SK-N-SH (cell line): Measurements from ENCODE around the gene NAT9.

Experiments
- CHD2 ChIP-seq: fragments of 150-350 bp; IDR thresholded peaks from 2 replicates; pipeline ENCODE4 v1.6.1; 2018; ENCODE audit warnings: low read length; ENCODE audit not compliant: partially characterized antibody
- CTCF ChIP-seq: fragments of 200-600 bp; sonication (generic); IDR thresholded peaks from 2 replicates; pipeline ENCODE4 v1.6.1; 2017; ENCODE audit warnings: antibody characterized with exemption, mild to moderate bottlenecking, moderate library complexity
- EP300 ChIP-seq, 2 experiments: IDR thresholded peaks; 2 replicates each; pipeline versions ENCODE4 v1.4.0 to v1.6.1; 2012; ENCODE audit warnings: borderline replicate concordance in 1 of 2, low read depth in 1 of 2, low read length in 1 of 2
- EZH2phosphoT487 ChIP-seq: fragments of 200-600 bp; sonication (generic); IDR thresholded peaks from 2 replicates; pipeline ENCODE4 v1.6.1; 2017; ENCODE audit warnings: low read depth, mixed run types, mild to moderate bottlenecking, antibody characterized with exemption, moderate library complexity, borderline replicate concordance
- JUND ChIP-seq: IDR thresholded peaks from 2 replicates; pipeline ENCODE4 v1.4.0; 2012
- MAX ChIP-seq: IDR thresholded peaks from 2 replicates; pipeline ENCODE4 v1.4.0; 2012; ENCODE audit warnings: low read depth
- NRF1 ChIP-seq: IDR thresholded peaks from 2 replicates; pipeline ENCODE4 v1.6.1; 2012; ENCODE audit warnings: low read depth, mild to moderate bottlenecking, low read length
- POLR2AphosphoS5 ChIP-seq: IDR thresholded peaks from 2 replicates; pipeline ENCODE4 v1.6.1; 2012; ENCODE audit warnings: low read depth, low read length
- SIN3A ChIP-seq: IDR thresholded peaks from 2 replicates; pipeline ENCODE4 v1.6.1; 2012; ENCODE audit warnings: low read depth, mild to moderate bottlenecking, low read length, moderate library complexity, borderline replicate concordance
- TEAD4 ChIP-seq: IDR thresholded peaks from 2 replicates; pipeline ENCODE4 v1.4.0; 2012; ENCODE audit warnings: mild to moderate bottlenecking, borderline replicate concordance; ENCODE audit not compliant: insufficient read depth
- USF1 ChIP-seq: IDR thresholded peaks from 2 replicates; pipeline ENCODE4 v1.4.0; 2012; ENCODE audit warnings: low read depth, borderline replicate concordance
- ZBTB33 ChIP-seq: IDR thresholded peaks from 2 replicates; pipeline ENCODE4 v1.4.0; 2012; ENCODE audit warnings: low read depth, borderline replicate concordance

- no peak for TF ChIP-seq SIN3A
- no peak for TF ChIP-seq USF1
- peak; percentile 43 for TF ChIP-seq CTCF
- no peak for TF ChIP-seq ZBTB33
- no peak for TF ChIP-seq EZH2phosphoT487
- no peak for TF ChIP-seq EP300 (IDR thresholded peaks at IDR 0.05; ENCODE audit: borderline replicate concordance in 1 of 2, low read depth in 1 of 2, low read length in 1 of 2)
- no peak for TF ChIP-seq POLR2AphosphoS5
- TF ChIP-seq CHD2, result no peak
- TF ChIP-seq TEAD4, result no peak
- TF ChIP-seq MAX, result no peak
- TF ChIP-seq NRF1, result no peak
- no peak for TF ChIP-seq JUND
Observed at GRCh38 chr17:74736513-74737298, 39.4 kb downstream of the NAT9 start, which contains the start of gene RAB37.
